SK-N-SH treated with all-trans-retinoic acid at 6 μM for 48 hours (cell line): Measurements from ENCODE around the gene RAMP1.

Source experiments
- ARNTL ChIP-seq: fragments of 450-650 bp; formaldehyde crosslinking; IDR thresholded peaks from 2 replicates; pipeline ENCODE4 v1.5.0; 2020; ENCODE audit warnings: low read depth, mild to moderate bottlenecking, moderate library complexity, borderline replicate concordance
- BACH2 ChIP-seq: fragments of 250-450 bp; sonication (Bioruptor Pico); IDR thresholded peaks from 2 replicates; pipeline ENCODE4 v1.9.0; 2021; ENCODE audit warnings: mild to moderate bottlenecking, borderline replicate concordance
- CSDC2 ChIP-seq: fragments of 250-450 bp; sonication (Bioruptor Pico); IDR thresholded peaks from 2 replicates; pipeline ENCODE4 v1.5.0; 2020; ENCODE audit warnings: mild to moderate bottlenecking, moderate library complexity
- PATZ1 ChIP-seq: fragments of 250-450 bp; sonication (Bioruptor Pico); IDR thresholded peaks from 2 replicates; pipeline ENCODE4 v1.8.0; 2020; ENCODE audit warnings: mild to moderate bottlenecking, moderate library complexity, borderline replicate concordance
- POU6F1 ChIP-seq: fragments of 250-450 bp; sonication (Bioruptor Pico); IDR thresholded peaks from 2 replicates; pipeline ENCODE4 v1.8.0; 2021; ENCODE audit warnings: low read depth, mild to moderate bottlenecking, moderate library complexity, borderline replicate concordance
- RARB ChIP-seq: fragments of 250-450 bp; sonication (Bioruptor Pico); IDR thresholded peaks from 2 replicates; pipeline ENCODE4 v1.8.0; 2021; ENCODE audit warnings: mild to moderate bottlenecking, moderate library complexity
- ZFP30 ChIP-seq: fragments of 450-650 bp; formaldehyde crosslinking; IDR thresholded peaks from 2 replicates; pipeline ENCODE4 v1.5.0; 2022; ENCODE audit warnings: mild to moderate bottlenecking, moderate library complexity
- ZNF8 ChIP-seq: fragments of 450-650 bp; formaldehyde crosslinking; IDR thresholded peaks from 2 replicates; pipeline ENCODE4 v1.5.0; 2020; ENCODE audit warnings: mild to moderate bottlenecking, moderate library complexity

- TF ChIP-seq ZFP30 (CRISPR knock-in tag), result no peak
- no peak for TF ChIP-seq PATZ1 (CRISPR knock-in tag)
- no peak for TF ChIP-seq RARB
- no peak for TF ChIP-seq CSDC2 (CRISPR knock-in tag)
- TF ChIP-seq BACH2 (CRISPR knock-in tag), result no peak
- no peak for TF ChIP-seq ARNTL (CRISPR knock-in tag)
- no peak for TF ChIP-seq POU6F1 (CRISPR knock-in tag)
- no peak for TF ChIP-seq ZNF8 (CRISPR knock-in tag)
These were observed 935 bp upstream of the RAMP1 start for GRCh38 chr2:237858294-237859081.
